Measurements from ENCODE around the gene TRMT1.

Gene TRMT1

GRCh38 chr19:13102416-13102665, 14.2 kb downstream of the TRMT1 start:
- DNase-seq (ENCODE audit: low read depth): no peak

GRCh38 chr19:13101590-13102415, 14.7 kb downstream of the TRMT1 start:
- DNase-seq (ENCODE audit: low read depth): no peak

- no peak for DNase-seq (ENCODE audit: low read depth)
Observed at GRCh38 chr19:13100841-13101589, 15.5 kb downstream of the TRMT1 start.

GRCh38 chr19:13100031-13100588, 16.4 kb downstream of the TRMT1 start:
- DNase-seq (ENCODE audit: low read depth): peak; percentile 66

- peak; percentile 68 for DNase-seq (ENCODE audit: low read depth)
Observed at GRCh38 chr19:13099073-13099999, 17.2 kb downstream of the TRMT1 start.

GRCh38 chr19:13098277-13099072, 18.1 kb downstream of the TRMT1 start:
- no peak for DNase-seq (ENCODE audit: low read depth)

GRCh38 chr19:13097463-13098258, 18.9 kb downstream of the TRMT1 start:
- DNase-seq (ENCODE audit: low read depth): no peak

- no peak for DNase-seq (ENCODE audit: low read depth)
Observed at GRCh38 chr19:13097033-13097462, 19.5 kb downstream of the TRMT1 start.

- DNase-seq (ENCODE audit: low read depth): no peak
Observed at GRCh38 chr19:13095934-13096927, 20.3 kb downstream of the TRMT1 start.

GRCh38 chr19:13095393-13095784, 21.2 kb downstream of the TRMT1 start:
- DNase-seq (ENCODE audit: low read depth): no peak

GRCh38 chr19:13094771-13095392, 21.7 kb downstream of the TRMT1 start:
- DNase-seq (ENCODE audit: low read depth): no peak

GRCh38 chr19:13094106-13094504, 22.4 kb downstream of the TRMT1 start:
- no peak for DNase-seq (ENCODE audit: low read depth)

GRCh38 chr19:13093407-13094105, 23.0 kb downstream of the TRMT1 start:
- peak; percentile 74 for DNase-seq (ENCODE audit: low read depth)

- no peak for DNase-seq (ENCODE audit: low read depth)
Observed at GRCh38 chr19:13092606-13093235, 23.8 kb downstream of the TRMT1 start.

- no peak for DNase-seq (ENCODE audit: low read depth)
Observed at GRCh38 chr19:13092158-13092543, 24.4 kb downstream of the TRMT1 start.

- DNase-seq (ENCODE audit: low read depth): no peak
Observed at GRCh38 chr19:13091400-13092157, 25.0 kb downstream of the TRMT1 start.

Data from activated T-cell treated with anti-CD3 and anti-CD28 coated beads for 48 hours (primary cell).